Measurements from ENCODE around the gene CABLES2. TPM values are rescaled to one million over a fixed set of nuclear protein-coding genes. Genes with fewer than 3 reads are reported as not detected.
"Not testable (repeated sequence)": the region's sequence is repeated elsewhere in the genome, so short reads cannot be mapped to it uniquely, and the experiment has no call there.

The CABLES2 gene
- total RNA-seq, 1 experiment from 2014 or later, result 10.4 TPM

DNA sequence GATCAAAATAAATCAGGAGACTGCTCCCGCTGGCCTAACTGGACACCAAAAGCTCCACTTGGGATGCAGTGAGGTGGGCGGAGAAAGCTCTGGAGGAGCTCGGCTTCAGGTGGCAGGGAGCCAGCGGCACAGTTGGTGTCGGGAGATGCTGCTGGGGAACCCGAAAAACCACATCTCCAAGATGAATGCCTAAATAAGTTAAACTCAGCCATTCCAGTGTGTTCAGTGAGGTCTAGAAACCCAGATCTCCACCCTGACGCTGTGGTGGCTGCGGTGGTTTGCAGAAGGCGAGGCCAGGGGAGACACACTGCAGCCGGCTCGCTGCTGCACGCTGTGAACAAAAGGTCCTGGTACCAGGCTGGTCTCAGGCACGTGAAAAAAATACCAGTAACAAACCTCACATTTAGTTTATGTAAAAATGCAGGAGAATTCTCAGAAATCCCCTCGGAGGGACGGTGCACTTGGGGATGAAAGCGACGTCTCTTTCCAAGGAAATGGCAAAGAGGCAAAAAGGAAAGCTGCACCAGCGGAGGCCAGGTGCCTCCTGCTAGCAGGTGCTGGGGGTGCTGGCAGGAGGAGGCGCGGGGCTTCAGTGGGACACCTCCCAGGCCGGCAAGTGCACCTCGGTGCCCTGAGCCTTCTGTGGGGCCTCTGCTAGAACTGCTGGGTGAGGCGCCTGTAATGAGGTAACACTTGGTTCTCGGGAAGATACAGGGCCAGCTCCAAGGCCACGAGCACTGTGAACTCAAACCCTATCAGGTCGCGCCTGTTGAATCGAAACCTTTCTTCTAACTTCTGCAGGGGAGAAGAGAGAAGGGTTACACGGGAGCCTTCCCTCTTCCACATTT, 16.5 kb downstream of the CABLES2 start:
- no peak for DNase-seq (ENCODE audit: low spot score)

DNA sequence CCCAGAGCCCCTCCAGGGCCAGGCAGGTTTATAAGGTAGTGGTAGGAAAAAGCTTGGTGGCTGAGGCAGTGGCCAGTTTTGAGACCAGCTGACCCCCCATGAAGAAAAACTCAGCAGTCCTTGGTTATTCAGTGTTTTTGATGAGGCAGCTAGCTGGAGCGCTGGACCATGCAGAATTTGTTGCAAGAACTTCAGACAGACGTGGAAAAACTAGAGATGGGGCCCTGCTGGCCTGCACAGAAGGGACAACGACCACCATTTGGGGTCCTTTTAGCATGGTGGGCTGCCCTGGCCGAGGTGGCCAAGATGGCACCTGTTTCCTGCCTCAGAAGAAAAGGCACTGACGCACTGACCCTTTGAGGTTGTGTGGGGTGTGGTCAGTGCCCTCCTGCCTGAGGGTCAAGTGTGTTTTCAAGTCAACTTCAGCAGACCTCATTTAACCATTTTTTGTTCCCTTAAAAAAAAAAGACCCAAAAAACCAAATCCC, 17.4 kb downstream of the CABLES2 start:
- DNase-seq (ENCODE audit: low spot score), result no peak

- no peak for DNase-seq (ENCODE audit: low spot score)
Measured at GRCh38 chr20:62388839-62389600, 18.1 kb downstream of the CABLES2 start.

DNA sequence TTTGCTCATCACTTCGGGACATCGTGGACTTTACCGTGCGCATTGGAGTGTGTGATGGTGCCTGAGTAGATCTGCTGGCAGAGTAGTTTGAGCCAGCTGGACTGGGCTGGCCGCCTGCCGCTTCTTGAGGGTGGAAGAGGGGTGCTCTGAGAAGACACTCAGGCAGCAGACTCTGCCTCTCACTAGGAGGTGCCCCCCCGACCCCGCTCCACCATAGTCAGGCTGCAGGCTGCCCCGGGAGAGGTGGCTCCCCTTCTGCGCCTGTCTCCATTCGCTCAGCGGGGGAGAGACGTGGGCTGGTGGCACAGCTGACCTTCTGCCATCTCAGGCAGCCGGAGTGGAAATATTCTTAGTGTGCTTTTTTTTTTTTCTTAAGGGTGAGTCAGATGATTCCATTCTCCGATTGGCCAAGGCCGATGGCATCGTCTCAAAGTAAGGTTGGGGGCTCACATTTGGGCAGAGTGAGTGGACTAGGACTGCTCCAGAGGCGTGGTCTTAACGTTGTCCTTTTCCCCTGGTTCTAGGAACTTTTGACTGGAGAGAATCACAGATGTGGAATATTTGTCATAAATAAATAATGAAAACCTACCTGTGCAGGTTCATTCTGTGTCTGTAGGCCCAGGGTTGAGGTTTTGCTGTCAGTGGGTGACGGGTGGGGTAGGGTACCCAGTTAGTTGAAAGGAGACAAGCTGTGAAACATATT, 19.0 kb downstream of the CABLES2 start:
- no peak for DNase-seq (ENCODE audit: low spot score)

- no peak for DNase-seq (ENCODE audit: low spot score)
Measured at GRCh38 chr20:62387219-62387913, 19.7 kb downstream of the CABLES2 start.

GRCh38 chr20:62386383-62387218, 20.5 kb downstream of the CABLES2 start, which contains the start of gene RPS21:
Gene RPS21, plus strand, starts transcription at chr20:62387103. Its CDS starts 236 bp downstream, at chr20:62387339.
- DNase-seq (ENCODE audit: low spot score), result peak; percentile 85

DNA sequence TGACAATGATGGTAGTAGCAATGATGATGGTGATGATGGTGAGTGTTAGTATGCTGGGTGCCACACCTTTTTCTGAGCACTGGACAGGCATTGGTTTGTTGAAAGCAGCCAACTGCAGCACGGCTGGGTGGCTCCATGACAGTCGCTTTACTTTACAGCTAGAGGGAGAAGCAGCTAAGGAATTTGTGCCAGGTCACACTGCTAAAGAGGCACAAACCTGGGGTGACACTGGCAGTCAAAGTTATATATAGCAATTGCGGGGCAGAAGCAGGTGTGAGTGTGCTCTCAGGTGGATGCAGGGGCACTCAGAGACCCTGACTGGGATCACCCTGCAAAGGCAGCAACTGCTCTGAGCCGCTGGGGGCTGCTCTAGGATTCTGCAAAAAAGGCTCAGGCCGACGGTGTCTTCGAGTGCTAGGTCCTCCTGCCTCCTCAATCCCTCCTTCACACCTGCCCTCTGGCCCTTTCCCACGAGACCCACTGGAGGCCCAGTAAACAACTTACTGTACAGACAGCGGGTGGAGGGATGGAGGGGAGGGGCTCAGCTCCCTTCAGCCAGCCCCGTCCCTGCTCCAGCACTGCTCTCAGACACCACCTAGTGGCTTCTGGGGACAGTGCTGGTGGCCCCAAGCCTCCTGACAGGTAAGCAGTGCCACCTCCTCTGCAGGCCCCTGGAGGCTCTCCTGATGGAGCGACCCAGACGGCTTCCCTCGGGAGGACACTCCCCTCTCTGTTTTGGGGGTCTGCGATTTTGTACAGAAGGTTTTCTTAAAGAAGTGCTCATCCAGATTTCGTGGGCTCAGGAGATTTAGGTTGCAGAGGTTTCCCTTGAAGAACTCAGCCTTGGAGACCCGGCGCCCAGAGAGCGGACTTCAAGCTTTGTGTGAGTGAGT, 24.5 kb downstream of the CABLES2 start:
- DNase-seq (ENCODE audit: low spot score), result peak; percentile 82

- DNase-seq (ENCODE audit: low spot score), result no peak
Measured at GRCh38 chr20:62381842-62382241, 25.2 kb downstream of the CABLES2 start.

GRCh38 chr20:62381202-62381797, 25.8 kb downstream of the CABLES2 start:
- DNase-seq (ENCODE audit: low spot score), result no peak

- DNase-seq (ENCODE audit: low spot score), result no peak
Measured at GRCh38 chr20:62378215-62378614, 28.9 kb downstream of the CABLES2 start.

DNA sequence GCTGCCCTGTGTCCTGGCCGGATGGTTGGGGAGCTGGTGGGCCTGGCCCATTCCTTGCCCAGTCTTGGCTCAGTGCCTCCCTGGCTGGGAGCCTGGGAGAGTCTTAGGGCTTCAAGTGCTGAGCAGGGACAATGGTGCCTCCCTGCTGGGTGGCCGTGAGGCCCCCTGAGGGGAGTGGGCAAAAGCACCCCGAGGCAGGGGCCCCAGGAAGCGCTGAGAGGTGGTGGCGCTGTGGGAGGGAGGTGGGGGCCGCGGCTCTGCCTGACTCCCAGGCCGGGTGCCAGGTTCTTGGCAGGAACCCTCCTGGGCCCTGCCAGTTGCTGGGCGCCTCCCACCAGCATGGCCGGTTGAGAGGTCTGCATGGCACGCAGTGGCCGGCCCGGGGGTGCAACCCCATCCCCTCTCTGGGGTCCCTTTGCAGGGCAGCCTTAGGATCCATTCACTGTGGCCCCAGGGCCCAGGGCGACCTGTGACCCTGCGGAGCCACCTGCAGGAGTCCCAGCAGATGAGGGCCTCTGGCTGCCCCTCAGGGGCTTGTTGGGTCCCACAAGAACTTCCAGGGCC, 29.4 kb downstream of the CABLES2 start:
- DNase-seq (ENCODE audit: low spot score), result no peak

DNA sequence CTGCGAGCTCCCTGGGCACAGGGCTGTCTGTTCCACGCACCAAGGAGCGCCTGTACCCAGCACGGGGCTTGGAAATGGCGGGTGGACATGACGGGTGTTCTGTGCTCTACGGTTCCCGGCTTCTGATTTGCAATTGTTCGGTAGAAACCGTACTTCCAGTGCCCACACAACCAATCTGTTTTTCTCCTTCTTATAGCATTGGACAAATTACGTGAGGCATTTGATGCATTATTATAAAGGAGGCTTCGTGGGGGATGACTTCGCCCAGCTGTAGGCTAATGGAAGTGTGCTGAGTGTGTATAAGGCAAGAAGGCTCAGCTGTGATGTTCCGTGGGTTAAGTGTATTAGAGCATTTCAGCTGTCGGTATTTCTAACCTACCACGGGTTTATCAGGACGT, 30.0 kb downstream of the CABLES2 start:
- DNase-seq (ENCODE audit: low spot score), result no peak

DNA sequence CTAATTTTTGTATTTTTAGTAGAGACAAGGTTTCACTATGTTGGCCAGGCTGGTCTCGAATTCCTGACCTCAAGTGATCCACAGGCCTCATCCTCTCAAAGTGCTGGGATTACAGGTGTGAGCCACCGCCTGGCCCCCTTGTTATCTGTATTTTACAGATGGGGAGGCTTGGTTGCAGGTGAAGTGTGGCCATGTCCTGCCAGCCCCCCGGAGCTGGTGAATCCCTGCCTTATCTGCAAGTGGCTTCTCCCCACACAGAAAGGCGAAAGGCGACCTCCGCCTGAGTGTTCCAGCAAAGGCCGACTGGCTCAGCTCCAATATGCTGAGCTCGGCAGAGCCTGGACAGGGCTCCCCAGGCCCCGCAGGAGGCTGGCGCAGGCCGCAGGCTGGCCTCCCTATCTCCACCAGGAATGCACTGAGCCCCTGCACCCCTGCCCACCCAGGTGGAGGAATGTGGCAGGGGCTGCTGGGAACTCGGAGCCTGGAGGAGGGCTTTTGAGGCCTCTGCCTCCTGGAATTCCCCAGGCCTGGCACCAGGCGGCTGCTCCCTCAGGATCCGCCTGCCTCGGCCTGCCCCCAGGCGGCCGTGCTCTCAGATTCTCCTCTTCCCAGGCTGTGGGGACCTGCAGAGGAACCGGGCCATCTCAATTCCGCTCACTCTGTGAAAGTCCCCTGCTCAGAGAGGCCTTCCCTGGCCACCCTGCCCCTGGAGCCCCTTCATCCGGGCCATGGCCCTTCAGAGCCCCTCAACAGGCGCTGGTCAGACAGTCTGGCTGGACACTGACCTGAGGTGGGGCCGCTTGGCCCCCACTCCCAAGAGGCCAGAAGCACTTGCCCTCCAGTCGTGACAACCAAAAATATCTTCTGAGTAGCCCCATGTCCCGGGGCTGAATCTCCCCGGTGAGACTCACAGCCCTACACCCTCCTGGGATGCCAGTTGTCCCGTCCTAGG, 30.7 kb downstream of the CABLES2 start:
- DNase-seq (ENCODE audit: low spot score), result no peak

GRCh38 chr20:62374331-62375152, 32.5 kb downstream of the CABLES2 start:
- no peak for DNase-seq (ENCODE audit: low spot score)

DNA sequence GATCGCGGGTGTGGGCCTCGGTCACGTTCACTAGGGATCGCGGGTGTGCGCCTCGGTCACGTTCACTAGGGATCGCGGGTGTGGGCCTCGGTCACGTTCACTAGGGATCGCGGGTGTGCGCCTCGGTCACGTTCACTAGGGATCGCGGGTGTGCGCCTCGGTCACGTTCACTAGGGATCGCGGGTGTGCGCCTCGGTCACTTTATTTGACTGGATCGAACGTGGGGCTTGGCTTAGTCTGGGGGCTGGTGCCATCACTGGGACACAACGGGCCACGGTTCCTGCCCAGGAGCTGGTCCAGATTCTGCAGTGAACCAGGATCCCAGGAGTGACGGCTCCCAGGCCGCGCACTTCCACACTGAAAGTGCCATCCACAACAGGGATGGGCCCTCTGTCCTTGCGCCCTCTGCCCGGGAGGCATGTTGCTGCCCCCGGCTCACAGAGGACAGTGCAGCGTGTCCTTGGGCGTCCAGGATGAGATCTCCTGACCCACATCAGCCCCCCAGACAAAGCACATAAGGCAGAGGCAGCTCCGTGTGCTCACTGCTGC, 33.4 kb downstream of the CABLES2 start:
- DNase-seq (ENCODE audit: low spot score), result not testable (repeated sequence)

Data from A172 (cell line).